K562 (cell line): Measurements from ENCODE around the gene LY6G5B. TPM values are rescaled to one million over a fixed set of nuclear protein-coding genes. Genes with fewer than 3 reads are reported as not detected.

ENCODE experiments used
- ADNP ChIP-seq: fragments of 200-800 bp; sonication (Bioruptor generic); IDR thresholded peaks from 2 replicates; pipeline ENCODE4 v1.6.1; 2016; ENCODE audit warnings: missing genetic modification characterization, missing compliant biosample characterization
- AFF4 ChIP-seq: sonication (generic); formaldehyde crosslinking; IDR thresholded peaks from 2 replicates; pipeline ENCODE4 v1.8.0; 2023; ENCODE audit warnings: mild to moderate bottlenecking, missing genetic modification reagents
- CREB3 ChIP-seq: fragments of 450-650 bp; conservative IDR thresholded peaks from 2 replicates; pipeline ENCODE4 v1.6.1; 2016; ENCODE audit warnings: missing genetic modification characterization, low read depth, mild to moderate bottlenecking, missing compliant biosample characterization, moderate library complexity
- HOMEZ ChIP-seq: fragments of 250-450 bp; sonication (Bioruptor Pico); IDR thresholded peaks from 2 replicates; pipeline ENCODE4 v1.4.0; 2020; ENCODE audit warnings: mild to moderate bottlenecking, moderate library complexity
- HSF4 ChIP-seq: fragments of 250-450 bp; sonication (Bioruptor Pico); IDR thresholded peaks from 2 replicates; pipeline ENCODE4 v2.1.2; 2022; ENCODE audit warnings: mild to moderate bottlenecking, moderate library complexity, borderline replicate concordance
- KAT7 ChIP-seq: sonication (generic); formaldehyde crosslinking; IDR thresholded peaks from 2 replicates; pipeline ENCODE4 v1.8.0; 2022; ENCODE audit warnings: missing genetic modification reagents, mild to moderate bottlenecking, borderline replicate concordance
- KDM5B ChIP-seq: fragments of 200-600 bp; sonication (generic); IDR thresholded peaks from 2 replicates; pipeline ENCODE4 v1.6.1; 2012; ENCODE audit warnings: low read depth, mild to moderate bottlenecking, moderate library complexity, low read length, control low read depth, inconsistent platforms; ENCODE audit not compliant: insufficient replicate concordance
- NUFIP1 ChIP-seq: fragments of 450-650 bp; IDR thresholded peaks from 2 replicates; pipeline ENCODE4 v1.6.1; 2018; ENCODE audit not compliant: partially characterized antibody
- SIN3A ChIP-seq, 2 experiments: fragments of 150-350 bp in 1 of 2; IDR thresholded peaks; 2 replicates each; pipeline ENCODE4 v1.6.1; 2011 to 2016; ENCODE audit warnings: borderline replicate concordance in 2 of 2, low read depth in 2 of 2, low read length in 2 of 2, mild to moderate bottlenecking in 2 of 2, moderate library complexity in 2 of 2; ENCODE audit not compliant: control insufficient read depth in 1 of 2
- UBTF ChIP-seq, 2 experiments: IDR thresholded peaks; 2 replicates each; pipeline ENCODE4 v1.6.1; 2012; ENCODE audit warnings: improper control_type of control experiment in 2 of 2, low read depth in 2 of 2, low read length in 2 of 2, borderline replicate concordance in 1 of 2
- XRCC3 ChIP-seq: fragments of 450-650 bp; IDR thresholded peaks from 2 replicates; pipeline ENCODE4 v1.6.1; 2017; ENCODE audit warnings: mild to moderate bottlenecking, moderate library complexity
- XRCC5 ChIP-seq: fragments of 200-400 bp; formaldehyde crosslinking; IDR thresholded peaks from 2 replicates; pipeline ENCODE4 v1.6.1; 2017; ENCODE audit warnings: low read depth, mild to moderate bottlenecking, low read length
- polyA plus RNA-seq, 8 experiments: library from polyadenylated mRNA; depleted of rRNA in 4 of 8; stranded (reverse) in 5 of 8; unstranded in 3 of 8; fragments of >200 nt; fragmentation: Nextera tagmentation in 2 of 8; fragmentation: Illumina TruSeq in 1 of 8; extraction: Ambion mirVana in 2 of 8; extraction: Trizol in 1 of 8; gene quantifications; 2 replicates each; pipeline versions ENCODE4 v1.2.1 to v1.2.3, GENCODE V29; 2011 to 2014; ENCODE audit warnings: inconsistent platforms in 1 of 8, missing spikeins in 1 of 8
- total RNA-seq, 7 experiments: library from RNA; depleted of rRNA in 6 of 7; stranded (reverse); fragments of >200 nt in 6 of 7; fragmentation: Illumina TruSeq in 2 of 7; extraction: Trizol in 2 of 7; gene quantifications; 2 replicates each; pipeline versions ENCODE4 v1.2.1 to v1.2.3, GENCODE V29; 2011 to 2021; ENCODE audit warnings: low replicate concordance in 1 of 7

The LY6G5B gene
- total and polyA plus RNA-seq, 9 of the 15 experiments (the other 6 are each of a cell fraction or from before 2014, with no cell fraction given): 6.0 to 27.0 (median 7.5) TPM

GRCh38 chr6:31665501-31666336 is 4.1 kb upstream of the LY6G5B start, which contains the start of gene CSNK2B (continued):
- TF ChIP-seq KAT7 (0 out of 2 replicates have a peak, but pooled peaks have one; percentile 89), SIN3A (IDR thresholded peaks at IDR 0.05; ENCODE audit: borderline replicate concordance in 2 of 2, control insufficient read depth in 1 of 2, low read depth in 2 of 2, low read length in 2 of 2) (peak; percentile 69 to 76; a peak in 2 of 4 replicates), UBTF (IDR thresholded peaks at IDR 0.05; ENCODE audit: borderline replicate concordance in 1 of 2, low read depth in 2 of 2, low read length in 2 of 2) (peak; percentile 35 to 83; a peak in 2 of 4 replicates), XRCC5 (peak; percentile 24), HOMEZ (CRISPR knock-in tag) (no peak), CREB3 (tag) (peak; percentile 52; the same call in 1 of the 2 replicates), XRCC3 (no peak), NUFIP1 (no peak), KDM5B (peak; percentile 92), AFF4 (CRISPR knock-in tag) (peak; percentile 95), HSF4 (CRISPR knock-in tag) (no peak), ADNP (tag) (no peak)
